ENCODE data around the gene PHKB.

The PHKB gene

DNA sequence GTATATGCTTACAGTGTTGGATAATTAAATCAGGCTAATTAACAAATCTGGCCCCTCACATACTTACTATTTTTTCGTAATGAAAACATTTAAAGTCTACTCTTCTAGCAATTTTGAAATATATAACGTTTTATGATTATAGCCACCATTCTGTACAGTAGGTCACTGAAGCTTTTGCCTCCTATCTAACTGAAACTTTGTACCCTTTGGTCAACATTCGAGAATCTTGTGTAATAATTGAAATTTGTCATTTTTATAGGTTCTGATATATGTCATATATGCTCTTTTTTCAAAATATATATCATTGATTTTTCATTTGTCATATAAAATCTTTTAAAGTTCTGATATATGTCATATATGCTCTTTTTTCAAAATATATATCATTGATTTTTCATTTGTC, 12.7 kb downstream of the PHKB start:
- no peak for DNase-seq (ENCODE audit: insufficient read length)
- no peak for FAIRE-seq
- no peak for TF ChIP-seq POLR2AphosphoS5 (IDR thresholded peaks at IDR 0.05; ENCODE audit: low read depth, low read length)

DNA sequence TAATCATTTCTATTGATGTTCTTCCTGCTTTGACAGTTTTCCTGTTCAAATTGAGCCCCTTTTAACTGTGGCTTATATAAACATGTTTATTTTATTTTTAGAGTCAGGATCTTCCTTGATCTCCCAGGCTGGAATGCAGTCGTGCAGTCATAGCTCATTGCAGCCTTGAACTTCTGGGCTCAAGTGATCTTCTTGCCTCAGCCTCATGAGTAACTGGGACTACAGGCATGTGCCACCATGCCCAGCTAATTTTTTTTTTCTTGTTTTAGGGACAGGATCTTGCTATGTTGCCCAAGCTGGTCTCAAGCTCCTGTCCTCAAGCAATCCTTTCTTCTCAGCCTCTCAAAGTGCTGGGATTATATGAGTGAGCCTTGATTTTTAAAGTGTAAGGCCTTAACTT, 14.7 kb downstream of the PHKB start:
- DNase-seq (ENCODE audit: insufficient read length): no peak
- no peak for TF ChIP-seq POLR2AphosphoS5 (IDR thresholded peaks at IDR 0.05; ENCODE audit: low read depth, low read length)
- TF ChIP-seq POLR2A (IDR thresholded peaks at IDR 0.05; ENCODE audit: low read depth, low read length): no peak
- no peak for TF ChIP-seq TAF1 (IDR thresholded peaks at IDR 0.05; ENCODE audit: borderline replicate concordance, low read depth, low read length)
- no peak for FAIRE-seq

DNA sequence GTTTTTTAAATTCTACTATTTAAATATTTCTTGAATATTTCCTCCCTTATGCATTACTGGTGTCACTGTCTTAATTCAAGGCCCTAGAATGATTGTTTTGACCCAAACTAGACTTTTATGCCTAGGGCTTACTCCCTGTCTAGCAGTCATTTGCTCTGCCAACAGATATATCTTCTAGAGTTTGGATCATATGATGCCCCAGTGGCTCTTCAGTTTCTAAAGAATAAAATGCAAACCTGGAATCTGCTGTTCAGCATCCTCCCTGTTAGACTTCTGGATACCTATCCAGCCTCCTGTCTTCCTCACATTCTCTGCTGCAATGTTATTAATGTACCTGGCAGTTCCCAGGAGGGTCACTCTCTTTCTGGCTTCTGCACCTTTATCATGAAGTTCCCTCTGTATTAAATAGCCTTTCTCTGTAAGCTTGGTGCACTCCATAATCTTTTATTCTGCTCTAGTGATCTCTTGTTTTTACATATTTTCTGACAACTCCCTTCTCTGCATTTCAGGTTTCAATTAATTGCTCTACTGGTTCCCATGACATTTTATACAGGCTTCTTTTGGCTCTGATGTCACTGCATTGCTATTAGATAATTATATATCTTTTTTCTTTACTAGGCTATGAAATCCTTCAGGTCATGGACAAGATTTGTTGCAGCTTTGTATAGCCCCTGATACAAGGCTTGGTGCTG, 15.7 kb downstream of the PHKB start:
- FAIRE-seq (no peak), DNase-seq (ENCODE audit: insufficient read length) (no peak)
- TF ChIP-seq POLR2A (IDR thresholded peaks at IDR 0.05; ENCODE audit: low read depth, low read length) (no peak), POLR2AphosphoS5 (IDR thresholded peaks at IDR 0.05; ENCODE audit: low read depth, low read length) (no peak), TAF1 (IDR thresholded peaks at IDR 0.05; ENCODE audit: borderline replicate concordance, low read depth, low read length) (no peak)

DNA sequence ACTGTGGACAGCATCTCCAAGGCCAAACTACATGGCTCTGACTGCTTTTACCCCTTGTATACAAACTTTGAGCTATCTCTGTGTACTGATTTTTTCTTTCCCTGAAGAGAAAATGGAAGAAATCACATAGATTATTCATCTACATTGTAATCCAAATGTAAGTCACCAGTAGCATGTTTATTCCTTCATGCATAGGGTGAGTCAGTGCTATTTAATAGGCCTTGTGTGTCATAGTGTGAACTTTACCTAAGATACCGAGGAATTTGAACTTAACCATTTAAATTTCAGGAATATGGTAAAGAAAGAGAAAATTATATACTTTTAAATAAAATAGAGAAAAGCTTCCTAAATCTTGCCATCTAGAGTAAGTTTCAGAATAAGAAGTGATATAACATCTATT, 16.5 kb downstream of the PHKB start:
- FAIRE-seq (no peak), DNase-seq (ENCODE audit: insufficient read length) (no peak)
- TF ChIP-seq TAF1 (IDR thresholded peaks at IDR 0.05; ENCODE audit: borderline replicate concordance, low read depth, low read length): no peak

DNA sequence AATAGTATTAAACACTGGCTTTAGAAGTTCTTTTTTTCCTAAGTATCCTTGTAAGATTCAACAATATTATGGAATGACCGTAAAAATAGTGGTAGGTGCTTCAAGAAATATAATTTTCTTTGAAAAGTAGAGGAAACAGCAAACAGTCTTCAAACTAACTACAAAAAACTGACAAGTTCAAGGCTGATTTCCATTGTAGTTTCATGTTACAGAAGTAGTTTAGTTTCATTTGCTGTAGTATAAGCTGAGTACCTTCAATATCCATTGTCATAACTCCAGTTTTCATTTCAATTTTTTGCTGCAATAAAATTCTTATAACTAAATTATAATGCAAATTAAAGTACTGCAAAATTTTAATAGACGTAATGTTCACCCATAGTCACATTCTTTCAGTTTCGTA, 19.3 kb downstream of the PHKB start:
- no peak for TF ChIP-seq TAF1 (IDR thresholded peaks at IDR 0.05; ENCODE audit: borderline replicate concordance, low read depth, low read length)
- no peak for TF ChIP-seq POLR2AphosphoS5 (IDR thresholded peaks at IDR 0.05; ENCODE audit: low read depth, low read length)
- no peak for TF ChIP-seq POLR2A (IDR thresholded peaks at IDR 0.05; ENCODE audit: low read depth, low read length)
- FAIRE-seq (no peak), DNase-seq (ENCODE audit: insufficient read length) (no peak)

DNA sequence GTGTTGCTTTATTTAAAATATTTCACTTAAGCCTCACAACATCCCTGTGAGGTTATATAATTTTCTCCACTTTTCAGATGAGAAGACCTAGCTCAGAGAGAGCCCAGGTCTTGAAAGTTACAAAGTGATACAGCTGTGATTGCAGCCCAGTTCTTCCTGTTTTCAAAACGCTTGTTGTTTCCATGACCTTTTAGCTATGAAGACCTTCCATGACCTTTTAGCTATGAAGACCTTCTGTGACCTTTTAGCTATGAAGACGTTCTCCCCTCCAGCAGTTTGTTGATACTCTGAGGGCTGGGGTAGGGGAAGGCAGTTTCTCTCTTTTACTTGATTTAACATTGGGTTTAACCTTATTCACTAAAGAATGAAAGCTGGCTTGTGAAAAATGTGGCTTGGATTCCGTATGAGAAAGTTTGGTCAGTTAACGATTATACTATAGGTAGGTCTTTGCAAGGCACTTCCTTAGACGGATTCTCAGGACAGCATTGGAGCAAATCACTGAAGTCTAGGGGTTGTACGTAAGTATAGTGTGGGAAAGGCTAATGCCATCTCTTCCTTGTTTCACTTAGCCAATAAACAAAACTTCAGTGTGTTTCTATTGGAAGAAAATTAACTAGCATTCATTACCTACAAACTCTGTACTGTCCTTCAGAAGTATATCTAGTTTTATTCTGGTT, 20.7 kb downstream of the PHKB start:
- FAIRE-seq (no peak), DNase-seq (ENCODE audit: insufficient read length) (no peak)
- no peak for TF ChIP-seq POLR2A (IDR thresholded peaks at IDR 0.05; ENCODE audit: low read depth, low read length)
- no peak for TF ChIP-seq POLR2AphosphoS5 (IDR thresholded peaks at IDR 0.05; ENCODE audit: low read depth, low read length)
- no peak for TF ChIP-seq TAF1 (IDR thresholded peaks at IDR 0.05; ENCODE audit: borderline replicate concordance, low read depth, low read length)

DNA sequence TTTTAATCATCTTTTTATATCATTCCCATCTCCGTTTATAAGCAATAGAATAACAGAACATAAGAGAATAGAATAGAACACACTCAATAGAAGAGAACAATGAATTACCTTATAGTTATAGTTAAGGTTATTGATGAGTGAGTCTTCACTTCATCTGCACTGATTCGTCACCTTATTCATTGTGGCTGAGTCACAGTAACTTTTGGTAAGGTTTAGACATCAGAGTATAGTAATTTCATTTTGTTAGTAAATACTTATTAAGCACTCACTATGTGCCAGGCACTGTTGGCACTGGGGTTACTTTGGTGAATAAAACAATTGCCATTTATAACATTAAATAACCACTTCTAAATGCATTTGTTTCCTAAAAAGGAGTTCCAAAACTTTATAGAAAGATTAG, 22.5 kb downstream of the PHKB start:
- DNase-seq (ENCODE audit: insufficient read length) (no peak), FAIRE-seq (no peak)
- TF ChIP-seq POLR2A (IDR thresholded peaks at IDR 0.05; ENCODE audit: low read depth, low read length) (no peak), TAF1 (IDR thresholded peaks at IDR 0.05; ENCODE audit: borderline replicate concordance, low read depth, low read length) (no peak)

DNA sequence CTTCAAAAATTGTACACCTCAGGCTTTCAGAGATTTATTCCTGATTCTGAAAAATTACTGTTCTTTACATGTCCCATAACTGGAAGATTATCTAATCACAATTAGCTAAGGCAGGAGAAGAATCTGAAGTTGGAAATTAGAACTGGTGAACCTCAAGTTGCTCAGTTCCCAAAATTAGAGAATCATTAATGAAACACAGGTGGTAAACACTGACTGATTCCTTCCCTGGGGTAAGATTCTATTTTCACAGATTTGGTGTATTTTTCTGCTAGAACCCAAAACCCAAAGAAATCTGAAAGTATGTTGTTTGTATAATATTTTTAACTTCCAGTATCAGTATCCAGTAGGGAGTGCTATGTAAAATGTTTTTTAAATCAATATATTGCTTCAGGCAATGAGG, 25.7 kb downstream of the PHKB start:
- FAIRE-seq: no peak
- no peak for TF ChIP-seq POLR2AphosphoS5 (IDR thresholded peaks at IDR 0.05; ENCODE audit: low read depth, low read length)
- no peak for TF ChIP-seq POLR2A (IDR thresholded peaks at IDR 0.05; ENCODE audit: low read depth, low read length)
- no peak for TF ChIP-seq TAF1 (IDR thresholded peaks at IDR 0.05; ENCODE audit: borderline replicate concordance, low read depth, low read length)
- no peak for DNase-seq (ENCODE audit: insufficient read length)

DNA sequence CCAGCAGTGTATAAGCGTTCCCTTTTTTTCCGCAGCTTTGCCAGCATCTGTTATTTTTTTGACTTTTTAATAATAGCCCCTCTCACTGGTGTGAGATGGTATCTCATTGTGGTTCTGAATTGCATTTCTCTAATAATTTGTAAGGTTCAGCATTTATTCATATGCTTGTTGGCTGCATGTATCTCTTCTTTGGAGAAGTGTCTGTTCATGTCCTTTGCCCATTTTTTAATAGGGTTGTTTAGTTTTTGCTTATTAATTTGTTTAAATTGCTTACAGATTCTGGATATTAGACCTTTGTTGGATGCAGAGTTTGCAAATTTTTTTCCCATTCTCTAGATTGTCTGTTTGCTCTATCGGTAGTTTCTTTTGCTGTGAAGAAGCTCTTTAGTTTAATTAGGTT, 26.9 kb downstream of the PHKB start:
- TF ChIP-seq TAF1 (IDR thresholded peaks at IDR 0.05; ENCODE audit: borderline replicate concordance, low read depth, low read length): no peak
- no peak for TF ChIP-seq POLR2AphosphoS5 (IDR thresholded peaks at IDR 0.05; ENCODE audit: low read depth, low read length)
- TF ChIP-seq POLR2A (IDR thresholded peaks at IDR 0.05; ENCODE audit: low read depth, low read length): no peak
- DNase-seq (ENCODE audit: insufficient read length) (no peak), FAIRE-seq (no peak)

DNA sequence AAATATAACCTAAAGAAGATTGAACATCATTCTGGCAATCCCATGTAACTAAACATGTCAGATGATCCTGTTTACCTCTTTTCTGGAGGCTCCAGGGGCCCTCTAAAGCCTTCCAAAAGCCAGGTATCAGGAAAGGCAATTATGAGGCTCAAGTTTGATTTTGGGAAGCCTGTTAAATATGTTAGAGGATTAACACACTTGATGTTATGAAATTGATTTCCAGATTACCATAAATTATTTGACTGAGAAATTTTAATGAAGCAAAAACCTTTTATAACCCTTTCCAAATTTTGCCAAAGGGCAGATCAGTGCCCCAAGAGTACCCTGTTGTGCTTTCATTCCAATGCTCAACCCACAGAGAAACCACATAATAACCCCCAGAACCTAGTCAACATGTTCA, 29.3 kb downstream of the PHKB start:
- TF ChIP-seq POLR2AphosphoS5 (IDR thresholded peaks at IDR 0.05; ENCODE audit: low read depth, low read length) (no peak), POLR2A (IDR thresholded peaks at IDR 0.05; ENCODE audit: low read depth, low read length) (no peak), TAF1 (IDR thresholded peaks at IDR 0.05; ENCODE audit: borderline replicate concordance, low read depth, low read length) (no peak)
- DNase-seq (ENCODE audit: insufficient read length) (no peak), FAIRE-seq (no peak)

DNA sequence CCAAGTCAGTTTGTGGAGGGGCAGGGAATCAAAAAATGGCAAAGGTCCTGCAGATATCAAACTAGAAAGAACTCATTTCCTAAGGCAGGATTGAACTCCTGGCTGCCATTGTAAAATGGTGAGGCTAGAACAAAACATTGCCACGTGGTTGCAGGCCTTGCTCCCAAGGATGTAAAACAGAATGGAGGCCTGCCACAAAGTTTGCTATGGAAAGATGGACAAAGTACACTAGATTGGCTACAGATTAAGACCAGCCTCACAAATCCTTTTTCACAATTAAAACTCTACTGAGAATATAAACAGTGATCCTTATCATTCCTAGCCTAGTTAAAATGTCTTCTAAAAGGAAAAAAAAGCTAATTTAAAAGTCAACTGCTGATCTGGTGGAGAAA, 30.9 kb downstream of the PHKB start:
- TF ChIP-seq POLR2AphosphoS5 (IDR thresholded peaks at IDR 0.05; ENCODE audit: low read depth, low read length) (no peak), TAF1 (IDR thresholded peaks at IDR 0.05; ENCODE audit: borderline replicate concordance, low read depth, low read length) (no peak), POLR2A (IDR thresholded peaks at IDR 0.05; ENCODE audit: low read depth, low read length) (no peak)
- FAIRE-seq (no peak), DNase-seq (ENCODE audit: insufficient read length) (no peak)

DNA sequence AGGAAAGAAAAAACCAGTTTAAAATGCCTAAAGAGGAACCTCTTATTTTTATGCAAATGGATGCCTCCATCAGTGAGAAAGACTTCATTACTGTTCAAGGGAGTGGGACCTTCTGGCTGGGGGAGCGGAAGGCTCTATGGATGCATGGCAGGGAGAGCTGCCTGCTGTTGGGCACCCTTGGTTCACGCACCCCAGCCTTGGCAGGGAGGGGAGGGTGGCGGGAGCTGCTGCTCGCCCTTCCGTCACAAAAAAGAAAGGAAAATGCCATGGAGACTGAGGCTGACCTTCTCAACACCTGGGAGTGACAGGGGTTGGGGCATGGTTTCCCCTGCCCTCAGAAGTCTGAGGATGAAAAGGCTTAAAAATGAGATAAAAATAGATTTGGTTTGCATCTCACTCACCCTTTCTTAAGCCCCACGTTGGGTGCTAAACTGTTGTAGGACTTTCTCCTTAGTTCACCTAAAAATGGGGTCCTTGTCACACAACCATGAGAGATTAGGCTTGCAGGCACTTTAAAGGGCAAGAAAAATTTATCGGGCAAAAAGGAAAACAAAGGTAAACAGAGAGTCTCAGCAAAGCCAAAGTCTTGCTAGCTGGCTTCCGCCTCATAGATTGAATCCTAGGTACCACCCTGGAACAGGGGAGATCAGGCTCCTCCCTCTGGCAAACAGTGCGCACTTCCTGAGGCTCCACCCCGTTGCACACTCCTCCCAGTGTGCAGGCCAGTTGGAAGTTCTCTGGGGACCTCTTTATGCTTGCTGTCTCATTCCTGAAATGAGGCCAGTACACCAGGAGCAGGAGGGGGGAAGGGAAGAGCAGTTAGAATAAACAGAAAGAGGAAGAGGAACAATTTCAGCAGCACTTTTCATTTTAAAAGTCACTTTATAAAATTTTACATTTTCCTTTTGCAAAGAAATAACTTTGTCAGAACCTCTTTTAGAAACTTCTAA, 31.6 kb downstream of the PHKB start:
- TF ChIP-seq TAF1 (IDR thresholded peaks at IDR 0.05; ENCODE audit: borderline replicate concordance, low read depth, low read length): peak; percentile 58; the same call in 1 of the 2 replicates
- TF ChIP-seq POLR2AphosphoS5 (IDR thresholded peaks at IDR 0.05; ENCODE audit: low read depth, low read length): peak; percentile 13; the same call in 1 of the 2 replicates
- peak; percentile 63; the same call in 1 of the 2 replicates for TF ChIP-seq POLR2A (IDR thresholded peaks at IDR 0.05; ENCODE audit: low read depth, low read length)
- DNase-seq (ENCODE audit: insufficient read length) (peak; percentile 22), FAIRE-seq (peak; percentile 87)

Data from GM12892 (cell line).